HepG2 (cell line): Measurements from ENCODE around the gene MTMR4. TPM values are rescaled to one million over a fixed set of nuclear protein-coding genes. Genes with fewer than 3 reads are reported as not detected.

Source experiments
- AKAP8 ChIP-seq: sonication (generic); formaldehyde crosslinking; IDR thresholded peaks from 2 replicates; pipeline ENCODE4 v1.5.1; 2020; ENCODE audit warnings: mild to moderate bottlenecking, missing genetic modification reagents
- FOSL1 ChIP-seq: sonication (generic); formaldehyde crosslinking; IDR thresholded peaks from 2 replicates; pipeline ENCODE4 v1.9.0; 2021; ENCODE audit warnings: missing genetic modification reagents, borderline replicate concordance
- GMEB1 ChIP-seq: sonication (generic); formaldehyde crosslinking; IDR thresholded peaks from 2 replicates; pipeline ENCODE4 v1.5.1; 2020; ENCODE audit warnings: missing genetic modification reagents, mild to moderate bottlenecking, borderline replicate concordance
- GTF2F1 ChIP-seq: fragments of 150-350 bp; IDR thresholded peaks from 2 replicates; pipeline ENCODE4 v1.6.1; 2014; ENCODE audit warnings: low read length
- KIAA2018 ChIP-seq: sonication (generic); formaldehyde crosslinking; IDR thresholded peaks from 2 replicates; pipeline ENCODE4 v1.5.0; 2020; ENCODE audit warnings: mild to moderate bottlenecking, missing genetic modification reagents, borderline replicate concordance
- NBN ChIP-seq: fragments of 450-650 bp; conservative IDR thresholded peaks from 2 replicates; pipeline ENCODE4 v1.6.1; 2017
- NFIC ChIP-seq: IDR thresholded peaks from 2 replicates; pipeline ENCODE4 v1.6.1; 2012; ENCODE audit warnings: mild to moderate bottlenecking, low read length, inconsistent platforms
- SRSF1 ChIP-seq: fragments of 200-400 bp; formaldehyde crosslinking; optimal IDR thresholded peaks from 2 replicates; pipeline ENCODE3; 2017; ENCODE audit warnings: mild to moderate bottlenecking, low read depth, low read length, moderate library complexity
- YY1 ChIP-seq: IDR thresholded peaks from 2 replicates; pipeline ENCODE4 v1.6.1; 2011; ENCODE audit warnings: low read length, low read depth, moderate library complexity, mild to moderate bottlenecking; ENCODE audit not compliant: insufficient read depth, insufficient replicate concordance
- ZBTB44 ChIP-seq: sonication (generic); formaldehyde crosslinking; IDR thresholded peaks from 2 replicates; pipeline ENCODE4 v1.4.0; 2020; ENCODE audit warnings: missing genetic modification reagents
- ZNF296 ChIP-seq: sonication (generic); formaldehyde crosslinking; conservative IDR thresholded peaks from 2 replicates; pipeline ENCODE4 v1.5.0; 2020; ENCODE audit warnings: mild to moderate bottlenecking, missing genetic modification reagents
- ZNF563 ChIP-seq: sonication (generic); formaldehyde crosslinking; IDR thresholded peaks from 2 replicates; pipeline ENCODE4 v1.8.0; 2022; ENCODE audit warnings: mild to moderate bottlenecking, moderate library complexity, missing genetic modification reagents
- ZNF784 ChIP-seq: sonication (generic); formaldehyde crosslinking; IDR thresholded peaks from 2 replicates; pipeline ENCODE4 v1.5.1; 2020; ENCODE audit warnings: missing genetic modification reagents, mild to moderate bottlenecking, borderline replicate concordance
- polyA plus RNA-seq, 8 experiments: library from polyadenylated mRNA; depleted of rRNA in 3 of 8; stranded (reverse) in 7 of 8; unstranded in 1 of 8; fragments of >200 nt; fragmentation: Illumina TruSeq in 4 of 8; extraction: Trizol in 4 of 8; gene quantifications; 2 replicates each; pipeline versions ENCODE4 v1.2.1 to v1.2.3, GENCODE V29; 2011 to 2016; ENCODE audit warnings: low read depth in 4 of 8, missing spikeins in 1 of 8, mixed read lengths in 1 of 8; ENCODE audit not compliant: insufficient read depth in 1 of 8
- total RNA-seq, 5 experiments: library from RNA; depleted of rRNA; stranded (reverse); fragments of >200 nt; fragmentation: Illumina TruSeq; extraction: Trizol; gene quantifications; 2 replicates each; pipeline ENCODE4 v1.2.3, GENCODE V29; 2016; ENCODE audit warnings: low read depth in 1 of 5

The MTMR4 gene
- total and polyA plus RNA-seq, 2 of the 13 experiments (the other 11 are each of a cell fraction or from before 2014, with no cell fraction given): 62.5 to 65.1 TPM

- TF ChIP-seq KIAA2018 (CRISPR knock-in tag) (no peak), AKAP8 (CRISPR knock-in tag) (no peak), ZBTB44 (CRISPR knock-in tag) (no peak), FOSL1 (CRISPR knock-in tag) (no peak), ZNF296 (CRISPR knock-in tag) (no peak), NBN (no peak), YY1 (no peak), ZNF563 (CRISPR knock-in tag) (no peak), SRSF1 (no peak), NFIC (no peak), ZNF784 (CRISPR knock-in tag) (no peak), GMEB1 (no peak), GTF2F1 (0 out of 2 replicates have a peak, but pooled peaks have one; percentile 38)
Measured at GRCh38 chr17:58516644-58517377, 2.4 kb upstream of the MTMR4 start (continued).
